Endothelial cell of umbilical vein (primary cell): Measurements from ENCODE around the gene STYK1. TPM values are rescaled to one million over a fixed set of nuclear protein-coding genes. Genes with fewer than 3 reads are reported as not detected.

ENCODE experiments used
- BruUV-seq: library from RNA; stranded (reverse); fragments of 400-500 nt; replicated peaks from 2 replicates; lab custom pipeline; 2021; lab: Mats Ljungman, UMichigan
- CTCF ChIA-PET: fragments of 300-600, 350-600 bp; sonication (Branson Sonifier 250); formaldehyde crosslinking; loops from one replicate; lab custom pipeline; 2021; ENCODE audit warnings: antibody characterized with exemption, inconsistent platforms; lab: Charles Lee
- POLR2A ChIA-PET: fragments of 300-600, 350-600 bp; sonication (Branson Sonifier 250); formaldehyde crosslinking; loops from one replicate; lab custom pipeline; 2021; ENCODE audit warnings: antibody characterized with exemption, inconsistent platforms; lab: Charles Lee
- DNase-seq: peaks from one replicate; pipeline ENCODE4 v3.0.0-alpha.2; 2011; ENCODE audit warnings: low read depth, low spot score
- FAIRE-seq: peaks from 2 replicates; lab custom pipeline; 2011; peaks lifted over from hg19 to GRCh38; lab: Jason Lieb, UNC
- H2AFZ ChIP-seq: 2 replicates; pipeline ENCODE4 v1.6.0; 2012; ENCODE audit warnings: low read depth, low read length, control low read depth, inconsistent platforms
- H3K27ac ChIP-seq: 2 replicates; pipeline ENCODE4 v1.5.1; 2011; ENCODE audit warnings: low read depth, mild to moderate bottlenecking, control low read depth, low read length, moderate library complexity; ENCODE audit not compliant: insufficient read depth
- H3K27me3 ChIP-seq, 2 experiments: 2 replicates each; pipeline versions ENCODE4 v1.6.0 to v1.6.1; 2011; ENCODE audit warnings: low read length in 2 of 2, mixed read lengths in 1 of 2; ENCODE audit not compliant: control insufficient read depth in 2 of 2, insufficient read depth in 2 of 2
- H3K36me3 ChIP-seq, 2 experiments: 2 replicates in 1 of 2; 3 replicates in 1 of 2; pipeline ENCODE4 v1.5.1; 2011; ENCODE audit warnings: low read length in 2 of 2, mild to moderate bottlenecking in 1 of 2, moderate library complexity in 1 of 2; ENCODE audit not compliant: control insufficient read depth in 2 of 2, insufficient read depth in 2 of 2; ENCODE audit errors: extremely low read depth in 1 of 2
- H3K4me1 ChIP-seq: 3 replicates; pipeline ENCODE4 v1.5.1; 2011; ENCODE audit warnings: mild to moderate bottlenecking, low read length; ENCODE audit not compliant: control insufficient read depth, insufficient read depth; ENCODE audit errors: extremely low read depth
- H3K4me2 ChIP-seq: 2 replicates; pipeline ENCODE4 v1.6.1; 2011; ENCODE audit warnings: low read length, control low read depth, mixed read lengths; ENCODE audit not compliant: insufficient read depth
- H3K4me3 ChIP-seq, 3 experiments: fragments of 200-600 bp in 1 of 3; sonication (generic), shearing (Covaris generic) in 1 of 3; replicated peaks in 1 of 3; 2 replicates each; pipeline ENCODE4 v1.5.1; 2011 to 2016; ENCODE audit warnings: control low read depth in 3 of 3, low read length in 3 of 3, mild to moderate bottlenecking in 2 of 3, inconsistent platforms in 1 of 3, low read depth in 1 of 3, moderate library complexity in 1 of 3; ENCODE audit not compliant: insufficient read depth in 1 of 3
- H3K79me2 ChIP-seq: 2 replicates; pipeline ENCODE4 v1.6.0; 2012; ENCODE audit warnings: low read length, inconsistent platforms; ENCODE audit not compliant: control insufficient read depth, insufficient read depth
- H3K9ac ChIP-seq: replicated peaks from 2 replicates; pipeline ENCODE3; 2011; ENCODE audit warnings: low read length, control low read depth; ENCODE audit not compliant: insufficient read depth; ENCODE audit errors: extremely low read depth
- H3K9me1 ChIP-seq: replicated peaks from 3 replicates; pipeline ENCODE4 v1.6.0; 2011; ENCODE audit warnings: mild to moderate bottlenecking, low read length; ENCODE audit not compliant: control insufficient read depth, insufficient read depth; ENCODE audit errors: extremely low read depth
- H3K9me3 ChIP-seq: replicated peaks from 2 replicates; pipeline ENCODE4 v1.5.1; 2012; ENCODE audit warnings: low read length, inconsistent platforms; ENCODE audit not compliant: control insufficient read depth, insufficient read depth
- H4K20me1 ChIP-seq: replicated peaks from 2 replicates; pipeline ENCODE3; 2011; ENCODE audit warnings: mild to moderate bottlenecking, low read length; ENCODE audit not compliant: control insufficient read depth, insufficient read depth; ENCODE audit errors: extremely low read depth
- EZH2 ChIP-seq: IDR thresholded peaks from 2 replicates; pipeline ENCODE4 v1.6.1; 2012; ENCODE audit warnings: borderline replicate concordance, low read depth, mild to moderate bottlenecking, moderate library complexity, low read length, inconsistent platforms; ENCODE audit not compliant: severe bottlenecking
- FOS ChIP-seq: IDR thresholded peaks from 2 replicates; pipeline ENCODE4 v1.6.1; 2011; ENCODE audit warnings: mild to moderate bottlenecking, low read length, moderate library complexity, borderline replicate concordance; ENCODE audit not compliant: insufficient read depth
- GATA2 ChIP-seq: IDR thresholded peaks from 2 replicates; pipeline ENCODE4 v1.7.0; 2011; ENCODE audit warnings: low read depth, mild to moderate bottlenecking, moderate library complexity, mixed read lengths, low read length; ENCODE audit not compliant: insufficient read length, insufficient read depth
- JUN ChIP-seq: IDR thresholded peaks from 2 replicates; pipeline ENCODE4 v1.6.1; 2011; ENCODE audit warnings: borderline replicate concordance, low read depth; ENCODE audit not compliant: insufficient read length, insufficient read depth
- MYC ChIP-seq: IDR thresholded peaks from one replicate; pipeline ENCODE4 v1.6.1; 2011; ENCODE audit warnings: mild to moderate bottlenecking, low read depth, low read length
- POLR2A ChIP-seq: IDR thresholded peaks from 2 replicates; pipeline ENCODE4 v1.6.1; 2012; ENCODE audit warnings: low read depth, mild to moderate bottlenecking, control low read depth, low read length
- POLR2AphosphoS5 ChIP-seq: IDR thresholded peaks from 2 replicates; pipeline ENCODE4 v1.6.1; 2012; ENCODE audit warnings: low read depth, mild to moderate bottlenecking, control low read depth, low read length, moderate library complexity; ENCODE audit not compliant: insufficient read depth
- dilution Hi-C: fragments of 300-500 bp; cut with MboI; formaldehyde crosslinking; loops from one replicate; pipeline ENCODE4 v1.15.0; 2019; ENCODE audit warnings: low sequenced_read_pairs; ENCODE audit not compliant: extremely low pct_ligation_motif_present
- intact Hi-C: fragments of 100-400 bp; cut with micrococcal nuclease; formaldehyde crosslinking; loops from one replicate; pipeline ENCODE4 v1.10.0; 2022
- polyA plus RNA-seq, 4 experiments: library from polyadenylated mRNA; depleted of rRNA in 3 of 4; stranded (reverse) in 3 of 4; unstranded in 1 of 4; fragments of >200 nt; gene quantifications; 2 replicates each; pipeline versions ENCODE4 v1.2.1 to v1.2.3, GENCODE V29; 2011 to 2012; ENCODE audit warnings: missing spikeins in 1 of 4
- total RNA-seq: library from RNA; stranded (reverse); gene quantifications from 2 replicates; pipeline ENCODE4 v1.2.3, GENCODE V29; 2021
- TF ChIP-seq, protein P1 (sequence below), 2 donors: IDR thresholded peaks; 1 replicate in 1 of 2; 2 replicates in 1 of 2; pipeline ENCODE4 v1.5.1; 2011; ENCODE audit warnings: low read length in 2 of 2, mild to moderate bottlenecking in 2 of 2, moderate library complexity in 2 of 2, control low read depth in 1 of 2, inconsistent platforms in 1 of 2, low read depth in 1 of 2; ENCODE audit not compliant: insufficient read depth in 1 of 2; ENCODE audit errors: extremely low read depth in 1 of 2
- TF ChIP-seq, protein P2 (sequence below): IDR thresholded peaks from 2 replicates; pipeline ENCODE4 v1.6.1; 2011; ENCODE audit not compliant: insufficient read depth, insufficient read length

Gene STYK1
- total and polyA plus RNA-seq, 2 donors (not counting 3 experiments of a cell fraction or from before 2014, with no cell fraction given): 7.7 to 15.2 TPM

DNA sequence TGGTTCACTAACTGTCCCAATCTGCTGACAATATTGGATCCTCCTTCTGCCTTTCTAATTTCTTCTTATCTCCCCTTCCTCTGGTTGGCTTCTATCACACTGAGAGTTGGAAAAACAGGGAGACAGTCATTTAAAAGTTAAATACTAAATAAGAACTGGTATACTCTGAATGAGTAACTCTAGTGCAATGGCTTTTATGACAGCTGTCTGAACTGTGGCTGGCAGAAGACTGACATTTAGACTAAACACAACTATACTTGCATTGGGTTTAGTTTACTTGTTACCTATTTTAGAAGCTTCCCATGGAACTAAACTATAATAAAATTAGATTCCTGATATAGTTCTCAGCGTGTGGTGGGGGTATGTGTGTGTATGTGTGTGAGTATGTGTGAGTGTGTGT is 52.6 kb downstream of the STYK1 start:
- CTCF ChIA-PET: no interaction called here

More for the DNA sequence above, 52.6 kb downstream of the STYK1 start:
- intact Hi-C loops (loop anchor here (1.0 kb wide), 1 partner anchor 32 kb away; no protein-coding TSS in a partner anchor), dilution Hi-C loops (no loop called here)
- no peak for DNase-seq
- Histone ChIP-seq H3K27ac (no peak overlapping the region), H4K20me1 (no peaks in the 10 kb centered on the region), H3K27me3 (no peaks in the 10 kb centered on the region), H3K4me2 (no peak overlapping the region), H3K36me3 (peaks cover 6 to 17% of the 10 kb centered on the region in 2 experiments), H3K9me1 (no peaks in the 10 kb centered on the region), H3K79me2 (no peaks in the 10 kb centered on the region), H2AFZ (no peak overlapping the region), H3K4me1 (peaks cover 17% of the 10 kb centered on the region), H3K9me3 (no peaks in the 10 kb centered on the region), H3K4me3 (no peak overlapping the region), H3K9ac (no peak overlapping the region)
- TF ChIP-seq, protein P1, sequence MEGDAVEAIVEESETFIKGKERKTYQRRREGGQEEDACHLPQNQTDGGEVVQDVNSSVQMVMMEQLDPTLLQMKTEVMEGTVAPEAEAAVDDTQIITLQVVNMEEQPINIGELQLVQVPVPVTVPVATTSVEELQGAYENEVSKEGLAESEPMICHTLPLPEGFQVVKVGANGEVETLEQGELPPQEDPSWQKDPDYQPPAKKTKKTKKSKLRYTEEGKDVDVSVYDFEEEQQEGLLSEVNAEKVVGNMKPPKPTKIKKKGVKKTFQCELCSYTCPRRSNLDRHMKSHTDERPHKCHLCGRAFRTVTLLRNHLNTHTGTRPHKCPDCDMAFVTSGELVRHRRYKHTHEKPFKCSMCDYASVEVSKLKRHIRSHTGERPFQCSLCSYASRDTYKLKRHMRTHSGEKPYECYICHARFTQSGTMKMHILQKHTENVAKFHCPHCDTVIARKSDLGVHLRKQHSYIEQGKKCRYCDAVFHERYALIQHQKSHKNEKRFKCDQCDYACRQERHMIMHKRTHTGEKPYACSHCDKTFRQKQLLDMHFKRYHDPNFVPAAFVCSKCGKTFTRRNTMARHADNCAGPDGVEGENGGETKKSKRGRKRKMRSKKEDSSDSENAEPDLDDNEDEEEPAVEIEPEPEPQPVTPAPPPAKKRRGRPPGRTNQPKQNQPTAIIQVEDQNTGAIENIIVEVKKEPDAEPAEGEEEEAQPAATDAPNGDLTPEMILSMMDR (IDR thresholded peaks at IDR 0.05; ENCODE audit: extremely low read depth in 1 of 2, insufficient read depth in 1 of 2, low read depth in 1 of 2, low read length in 2 of 2): no peak
- TF ChIP-seq EZH2 (no peak), GATA2 (no peak), MYC (no peak), POLR2A (no peak), FOS (no peak), JUN (no peak), POLR2AphosphoS5 (no peak)
- TF ChIP-seq, protein P2, sequence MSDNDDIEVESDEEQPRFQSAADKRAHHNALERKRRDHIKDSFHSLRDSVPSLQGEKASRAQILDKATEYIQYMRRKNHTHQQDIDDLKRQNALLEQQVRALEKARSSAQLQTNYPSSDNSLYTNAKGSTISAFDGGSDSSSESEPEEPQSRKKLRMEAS: no peak
- BruUV-seq: no TSS peak
- FAIRE-seq: no peak
- POLR2A ChIA-PET: no interaction called here
